Measurements from ENCODE around the gene GAA.

Gene GAA

DNA sequence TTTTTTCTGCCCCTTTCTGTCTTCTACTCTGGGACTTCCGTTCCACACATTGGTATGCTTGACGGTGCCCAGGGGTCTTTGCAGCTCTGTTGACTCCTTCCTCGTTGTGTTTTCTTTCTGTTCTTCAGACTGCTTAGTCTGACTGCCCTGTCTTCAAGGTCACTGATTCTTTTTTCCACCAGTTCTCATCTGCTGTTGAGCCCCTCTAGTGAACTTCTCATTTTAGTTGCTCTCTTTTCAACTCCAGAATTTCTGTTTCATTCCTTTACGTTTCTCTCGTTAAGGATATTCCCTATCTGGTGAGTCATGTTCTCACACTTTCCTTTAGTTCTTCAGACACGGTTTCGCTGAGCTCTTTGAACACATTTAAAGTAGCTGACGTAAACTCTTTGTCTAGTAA lies 13.8 kb downstream of the GAA start:
- TF ChIP-seq FOXM1 (IDR thresholded peaks at IDR 0.05; ENCODE audit: borderline replicate concordance), result no peak
- TF ChIP-seq ARNT (IDR thresholded peaks at IDR 0.05), result no peak
- no peak for TF ChIP-seq SP1 (IDR thresholded peaks at IDR 0.05)
- TF ChIP-seq ELF4 (IDR thresholded peaks at IDR 0.05), result no peak
- no peak for TF ChIP-seq CTBP1 (IDR thresholded peaks at IDR 0.05; ENCODE audit: borderline replicate concordance)
- no peak for DNase-seq (ENCODE audit: extremely low spot score)
- ChIA-PET POLR2A (interaction anchor here (1.6 to 8.6 kb wide), 2 partner anchors 11 to 13 kb away, joined by 4 to 51 read pairs; partner anchors contain the start of gene GAA), CTCF (interaction anchor here (1.0 kb wide), 1 partner anchor 14 kb away, joined by 3 read pairs; the partner anchor contains the start of gene GAA)

DNA sequence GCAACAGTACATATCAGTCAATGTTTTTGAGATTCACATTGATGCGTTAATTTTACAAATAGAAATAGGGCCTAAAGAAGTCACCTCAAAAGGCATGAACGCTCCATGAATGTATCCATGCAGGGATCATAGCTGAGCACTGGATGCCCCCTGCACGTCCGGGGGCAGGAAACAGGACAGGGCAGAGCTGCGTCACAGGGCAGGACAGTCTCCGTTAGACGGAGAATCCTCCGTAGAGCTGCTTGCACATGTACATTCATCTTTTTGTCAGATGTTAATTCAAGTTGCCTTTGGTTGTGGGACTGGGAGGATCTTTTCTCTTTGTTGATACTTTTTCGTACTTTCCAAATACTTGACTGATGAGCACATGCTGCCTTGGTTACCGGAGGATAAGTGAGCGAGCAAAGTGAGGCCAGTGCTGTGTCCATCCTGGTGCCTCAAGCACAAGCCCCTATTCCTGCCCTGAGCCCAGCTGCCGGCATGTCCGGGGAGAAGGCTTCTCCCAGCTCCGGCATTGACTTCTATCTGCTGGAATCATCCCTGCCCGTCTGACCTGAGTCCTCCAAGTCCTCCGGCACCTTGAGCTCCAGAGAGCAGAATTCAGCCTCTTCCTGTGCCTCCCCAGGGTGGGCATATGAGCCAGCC lies 15.0 kb downstream of the GAA start:
- ChIA-PET POLR2A (interaction anchor here (1.2 to 8.6 kb wide), 3 partner anchors 12 to 29 kb away, joined by 4 to 51 read pairs (median 4); partner anchors contain the start of gene GAA), CTCF (no interaction called here)
- TF ChIP-seq FOXA1 (IDR thresholded peaks at IDR 0.05) (no peak), TARDBP (IDR thresholded peaks at IDR 0.05) (no peak), FOXK2 (IDR thresholded peaks at IDR 0.05) (no peak), CTBP1 (IDR thresholded peaks at IDR 0.05; ENCODE audit: borderline replicate concordance) (no peak), BHLHE40 (IDR thresholded peaks at IDR 0.05; ENCODE audit: borderline replicate concordance) (no peak), L3MBTL2 (conservative IDR thresholded peaks at IDR 0.05) (no peak), SP1 (IDR thresholded peaks at IDR 0.05) (no peak), ARNT (IDR thresholded peaks at IDR 0.05) (no peak), ELF4 (IDR thresholded peaks at IDR 0.05) (no peak), NFRKB (IDR thresholded peaks at IDR 0.05) (no peak), ZNF384 (IDR thresholded peaks at IDR 0.05) (no peak), HDGF (IDR thresholded peaks at IDR 0.05; ENCODE audit: borderline replicate concordance) (no peak), FOXM1 (IDR thresholded peaks at IDR 0.05; ENCODE audit: borderline replicate concordance) (no peak), SUZ12 (IDR thresholded peaks at IDR 0.05) (no peak), LEF1 (IDR thresholded peaks at IDR 0.05; ENCODE audit: borderline replicate concordance) (no peak)
- TF ChIP-seq, protein P1, sequence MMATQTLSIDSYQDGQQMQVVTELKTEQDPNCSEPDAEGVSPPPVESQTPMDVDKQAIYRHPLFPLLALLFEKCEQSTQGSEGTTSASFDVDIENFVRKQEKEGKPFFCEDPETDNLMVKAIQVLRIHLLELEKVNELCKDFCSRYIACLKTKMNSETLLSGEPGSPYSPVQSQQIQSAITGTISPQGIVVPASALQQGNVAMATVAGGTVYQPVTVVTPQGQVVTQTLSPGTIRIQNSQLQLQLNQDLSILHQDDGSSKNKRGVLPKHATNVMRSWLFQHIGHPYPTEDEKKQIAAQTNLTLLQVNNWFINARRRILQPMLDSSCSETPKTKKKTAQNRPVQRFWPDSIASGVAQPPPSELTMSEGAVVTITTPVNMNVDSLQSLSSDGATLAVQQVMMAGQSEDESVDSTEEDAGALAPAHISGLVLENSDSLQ (IDR thresholded peaks at IDR 0.05), result no peak
- DNase-seq (ENCODE audit: extremely low spot score), result no peak

DNA sequence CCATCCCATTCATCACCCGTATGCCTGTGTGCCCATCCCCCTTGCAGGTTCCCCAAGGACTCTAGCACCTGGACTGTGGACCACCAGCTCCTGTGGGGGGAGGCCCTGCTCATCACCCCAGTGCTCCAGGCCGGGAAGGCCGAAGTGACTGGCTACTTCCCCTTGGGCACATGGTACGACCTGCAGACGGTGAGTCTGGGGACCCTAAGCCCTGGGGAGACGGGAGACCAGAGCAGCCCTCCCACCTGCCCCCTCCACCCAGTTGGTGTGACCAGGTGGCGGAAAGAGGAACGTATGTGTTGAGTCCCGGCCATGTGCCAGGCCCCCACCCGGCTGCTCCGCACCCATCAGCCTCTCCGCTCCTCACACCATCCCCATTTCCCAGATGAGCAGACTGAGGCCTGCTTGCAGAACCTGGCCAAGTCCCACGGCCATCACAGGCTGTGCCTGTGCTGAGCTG lies 15.6 kb downstream of the GAA start:
- POLR2A ChIA-PET, result interaction anchor here (1.2 to 8.6 kb wide), 2 partner anchors 15 to 29 kb away, joined by 4 to 51 read pairs; partner anchors contain the start of gene GAA
- CTCF ChIA-PET, result no interaction called here
- TF ChIP-seq LEF1 (IDR thresholded peaks at IDR 0.05; ENCODE audit: borderline replicate concordance) (no peak), ELF4 (IDR thresholded peaks at IDR 0.05) (no peak), BHLHE40 (IDR thresholded peaks at IDR 0.05; ENCODE audit: borderline replicate concordance) (no peak)
- DNase-seq (ENCODE audit: extremely low spot score), result no peak

DNA sequence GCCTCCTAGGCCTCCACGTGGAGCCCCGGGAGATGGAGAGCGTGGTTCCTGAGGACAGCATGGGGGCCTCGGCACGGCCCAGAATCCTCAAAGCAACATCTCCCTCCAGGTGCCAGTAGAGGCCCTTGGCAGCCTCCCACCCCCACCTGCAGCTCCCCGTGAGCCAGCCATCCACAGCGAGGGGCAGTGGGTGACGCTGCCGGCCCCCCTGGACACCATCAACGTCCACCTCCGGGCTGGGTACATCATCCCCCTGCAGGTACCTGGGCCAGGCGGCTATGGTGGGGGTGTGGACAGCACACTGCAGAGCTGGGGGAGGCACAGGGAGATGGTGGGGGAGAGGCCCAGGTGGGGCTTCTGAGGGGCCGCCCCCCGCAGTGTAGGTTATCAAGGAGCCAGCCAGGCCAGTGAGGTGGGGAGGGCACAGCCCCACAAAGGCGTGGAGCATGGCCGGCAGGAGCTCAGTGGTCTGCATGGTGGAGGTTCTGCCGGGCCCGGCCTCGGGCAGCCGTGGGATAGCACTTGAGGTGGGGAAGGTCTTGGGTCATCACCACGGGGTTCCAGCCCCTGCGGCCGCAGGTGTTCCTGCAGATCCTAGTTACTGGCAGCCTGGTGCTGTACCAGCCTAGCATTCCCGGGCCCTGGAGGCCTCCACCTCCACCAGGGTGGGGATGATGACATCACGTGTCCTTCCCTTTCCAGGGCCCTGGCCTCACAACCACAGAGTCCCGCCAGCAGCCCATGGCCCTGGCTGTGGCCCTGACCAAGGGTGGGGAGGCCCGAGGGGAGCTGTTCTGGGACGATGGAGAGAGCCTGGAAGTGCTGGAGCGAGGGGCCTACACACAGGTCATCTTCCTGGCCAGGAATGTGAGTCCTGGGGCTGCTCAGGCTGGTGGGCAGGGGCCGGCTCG lies 16.4 kb downstream of the GAA start:
- TF ChIP-seq ZNF384 (IDR thresholded peaks at IDR 0.05) (no peak), SUZ12 (IDR thresholded peaks at IDR 0.05) (no peak), NFRKB (IDR thresholded peaks at IDR 0.05) (no peak), FOXK2 (IDR thresholded peaks at IDR 0.05) (no peak), ARNT (IDR thresholded peaks at IDR 0.05) (no peak), SP1 (IDR thresholded peaks at IDR 0.05) (no peak), HDGF (IDR thresholded peaks at IDR 0.05; ENCODE audit: borderline replicate concordance) (no peak), LEF1 (IDR thresholded peaks at IDR 0.05; ENCODE audit: borderline replicate concordance) (no peak), L3MBTL2 (conservative IDR thresholded peaks at IDR 0.05) (no peak), FOXA1 (IDR thresholded peaks at IDR 0.05) (no peak), FOXM1 (IDR thresholded peaks at IDR 0.05; ENCODE audit: borderline replicate concordance) (no peak), CTBP1 (IDR thresholded peaks at IDR 0.05; ENCODE audit: borderline replicate concordance) (no peak), TARDBP (IDR thresholded peaks at IDR 0.05) (no peak), BHLHE40 (IDR thresholded peaks at IDR 0.05; ENCODE audit: borderline replicate concordance) (no peak), ELF4 (IDR thresholded peaks at IDR 0.05) (no peak)
- TF ChIP-seq, protein P1 (IDR thresholded peaks at IDR 0.05), result no peak
- no peak for DNase-seq (ENCODE audit: extremely low spot score)
- ChIA-PET CTCF (no interaction called here), POLR2A (interaction anchor here (1.2 to 8.6 kb wide), 2 partner anchors 14 to 16 kb away, joined by 3 to 51 read pairs; partner anchors contain the start of gene GAA)

DNA sequence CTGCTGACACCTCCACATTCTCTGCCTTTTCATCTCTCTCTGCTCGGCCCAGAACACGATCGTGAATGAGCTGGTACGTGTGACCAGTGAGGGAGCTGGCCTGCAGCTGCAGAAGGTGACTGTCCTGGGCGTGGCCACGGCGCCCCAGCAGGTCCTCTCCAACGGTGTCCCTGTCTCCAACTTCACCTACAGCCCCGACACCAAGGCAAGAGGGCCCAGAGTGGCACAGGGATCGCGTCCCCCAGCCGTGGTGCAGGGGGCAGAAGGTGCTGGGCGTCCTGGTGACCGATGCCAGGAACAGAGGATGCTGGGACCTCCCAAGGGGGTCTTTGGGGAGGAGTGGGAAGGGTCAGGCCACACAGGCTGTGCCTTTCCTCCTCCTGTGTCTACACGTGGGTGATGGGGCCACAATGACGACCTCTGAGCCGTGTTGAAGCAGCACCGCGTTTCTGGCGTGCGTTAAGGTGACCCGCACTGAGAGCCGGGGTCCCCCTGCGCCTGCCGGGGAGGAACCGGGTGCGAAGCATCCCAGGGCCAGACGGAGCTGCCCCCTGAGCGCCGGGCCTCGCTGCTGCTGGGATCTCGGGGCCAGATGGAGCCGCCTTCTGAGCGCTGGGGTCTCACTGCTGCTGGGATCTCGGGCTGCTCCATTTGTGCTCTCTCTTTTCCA lies 17.4 kb downstream of the GAA start:
- TF ChIP-seq BHLHE40 (IDR thresholded peaks at IDR 0.05; ENCODE audit: borderline replicate concordance) (no peak), SP1 (IDR thresholded peaks at IDR 0.05) (no peak)
- ChIA-PET POLR2A (interaction anchor here (1.2 to 8.6 kb wide), 2 partner anchors 15 to 17 kb away, joined by 3 to 51 read pairs; partner anchors contain the start of gene GAA), CTCF (interaction anchor here (1.2 kb wide), 1 partner anchor 17 kb away, joined by 5 read pairs; the partner anchor contains the start of gene GAA)
- DNase-seq (ENCODE audit: extremely low spot score), result no peak

DNA sequence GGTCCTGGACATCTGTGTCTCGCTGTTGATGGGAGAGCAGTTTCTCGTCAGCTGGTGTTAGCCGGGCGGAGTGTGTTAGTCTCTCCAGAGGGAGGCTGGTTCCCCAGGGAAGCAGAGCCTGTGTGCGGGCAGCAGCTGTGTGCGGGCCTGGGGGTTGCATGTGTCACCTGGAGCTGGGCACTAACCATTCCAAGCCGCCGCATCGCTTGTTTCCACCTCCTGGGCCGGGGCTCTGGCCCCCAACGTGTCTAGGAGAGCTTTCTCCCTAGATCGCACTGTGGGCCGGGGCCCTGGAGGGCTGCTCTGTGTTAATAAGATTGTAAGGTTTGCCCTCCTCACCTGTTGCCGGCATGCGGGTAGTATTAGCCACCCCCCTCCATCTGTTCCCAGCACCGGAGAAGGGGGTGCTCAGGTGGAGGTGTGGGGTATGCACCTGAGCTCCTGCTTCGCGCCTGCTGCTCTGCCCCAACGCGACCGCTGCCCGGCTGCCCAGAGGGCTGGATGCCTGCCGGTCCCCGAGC lies 17.9 kb downstream of the GAA start:
- ChIA-PET CTCF (interaction anchor here (1.2 kb wide), 1 partner anchor 18 kb away, joined by 5 read pairs; the partner anchor contains the start of gene GAA), POLR2A (interaction anchor here (8.6 kb wide), 1 partner anchor 17 kb away, joined by 51 read pairs; the partner anchor contains the start of gene GAA)
- TF ChIP-seq FOXK2 (IDR thresholded peaks at IDR 0.05), result no peak
- TF ChIP-seq ARNT (IDR thresholded peaks at IDR 0.05), result no peak
- no peak for TF ChIP-seq HDGF (IDR thresholded peaks at IDR 0.05; ENCODE audit: borderline replicate concordance)
- no peak for TF ChIP-seq ZNF384 (IDR thresholded peaks at IDR 0.05)
- no peak for TF ChIP-seq L3MBTL2 (conservative IDR thresholded peaks at IDR 0.05)
- no peak for TF ChIP-seq NFRKB (IDR thresholded peaks at IDR 0.05)
- no peak for TF ChIP-seq CTBP1 (IDR thresholded peaks at IDR 0.05; ENCODE audit: borderline replicate concordance)
- no peak for TF ChIP-seq SUZ12 (IDR thresholded peaks at IDR 0.05)
- TF ChIP-seq BHLHE40 (IDR thresholded peaks at IDR 0.05; ENCODE audit: borderline replicate concordance), result no peak
- TF ChIP-seq, protein P1 (IDR thresholded peaks at IDR 0.05), result no peak
- DNase-seq (ENCODE audit: extremely low spot score), result no peak

Measured in HEK293T (cell line).